ENCODE measurements around the gene METTL16. TPM values are rescaled to one million over a fixed set of nuclear protein-coding genes. Genes with fewer than 3 reads are reported as not detected.

Gene METTL16
- total and polyA plus RNA-seq, 9 of the 15 experiments (the other 6 are each of a cell fraction or from before 2014, with no cell fraction given): 12.1 to 30.5 (median 19.8) TPM

DNA sequence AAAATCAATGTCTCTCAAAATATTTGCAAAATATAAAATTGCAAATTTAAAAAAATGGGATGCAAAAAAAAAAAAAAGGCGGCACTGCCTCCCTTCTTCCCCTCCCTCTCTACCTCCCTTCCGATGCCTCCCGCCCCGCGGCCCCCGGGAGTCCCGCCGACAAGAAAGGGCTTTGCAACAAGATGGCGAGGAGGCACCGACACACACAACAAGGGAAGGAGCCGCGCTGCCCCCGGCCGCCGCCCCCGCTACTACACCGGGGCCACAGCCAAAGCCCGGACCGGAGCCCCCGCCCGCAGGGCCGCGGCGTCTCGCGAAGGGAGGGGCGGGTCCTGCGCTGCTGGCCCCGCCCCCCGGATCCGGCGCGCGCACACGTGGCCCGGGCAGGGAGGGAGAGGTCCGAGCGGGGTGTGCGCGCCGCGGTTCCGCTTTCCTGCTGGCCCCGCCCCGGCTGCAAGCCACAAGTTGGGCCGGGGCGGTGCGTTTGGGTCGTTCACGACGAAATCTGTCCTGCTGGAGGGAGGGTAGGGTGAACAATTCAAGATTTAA is 110.7 kb downstream of the METTL16 start, which contains the start of gene MNT (continued):
- TF ChIP-seq, protein P1, sequence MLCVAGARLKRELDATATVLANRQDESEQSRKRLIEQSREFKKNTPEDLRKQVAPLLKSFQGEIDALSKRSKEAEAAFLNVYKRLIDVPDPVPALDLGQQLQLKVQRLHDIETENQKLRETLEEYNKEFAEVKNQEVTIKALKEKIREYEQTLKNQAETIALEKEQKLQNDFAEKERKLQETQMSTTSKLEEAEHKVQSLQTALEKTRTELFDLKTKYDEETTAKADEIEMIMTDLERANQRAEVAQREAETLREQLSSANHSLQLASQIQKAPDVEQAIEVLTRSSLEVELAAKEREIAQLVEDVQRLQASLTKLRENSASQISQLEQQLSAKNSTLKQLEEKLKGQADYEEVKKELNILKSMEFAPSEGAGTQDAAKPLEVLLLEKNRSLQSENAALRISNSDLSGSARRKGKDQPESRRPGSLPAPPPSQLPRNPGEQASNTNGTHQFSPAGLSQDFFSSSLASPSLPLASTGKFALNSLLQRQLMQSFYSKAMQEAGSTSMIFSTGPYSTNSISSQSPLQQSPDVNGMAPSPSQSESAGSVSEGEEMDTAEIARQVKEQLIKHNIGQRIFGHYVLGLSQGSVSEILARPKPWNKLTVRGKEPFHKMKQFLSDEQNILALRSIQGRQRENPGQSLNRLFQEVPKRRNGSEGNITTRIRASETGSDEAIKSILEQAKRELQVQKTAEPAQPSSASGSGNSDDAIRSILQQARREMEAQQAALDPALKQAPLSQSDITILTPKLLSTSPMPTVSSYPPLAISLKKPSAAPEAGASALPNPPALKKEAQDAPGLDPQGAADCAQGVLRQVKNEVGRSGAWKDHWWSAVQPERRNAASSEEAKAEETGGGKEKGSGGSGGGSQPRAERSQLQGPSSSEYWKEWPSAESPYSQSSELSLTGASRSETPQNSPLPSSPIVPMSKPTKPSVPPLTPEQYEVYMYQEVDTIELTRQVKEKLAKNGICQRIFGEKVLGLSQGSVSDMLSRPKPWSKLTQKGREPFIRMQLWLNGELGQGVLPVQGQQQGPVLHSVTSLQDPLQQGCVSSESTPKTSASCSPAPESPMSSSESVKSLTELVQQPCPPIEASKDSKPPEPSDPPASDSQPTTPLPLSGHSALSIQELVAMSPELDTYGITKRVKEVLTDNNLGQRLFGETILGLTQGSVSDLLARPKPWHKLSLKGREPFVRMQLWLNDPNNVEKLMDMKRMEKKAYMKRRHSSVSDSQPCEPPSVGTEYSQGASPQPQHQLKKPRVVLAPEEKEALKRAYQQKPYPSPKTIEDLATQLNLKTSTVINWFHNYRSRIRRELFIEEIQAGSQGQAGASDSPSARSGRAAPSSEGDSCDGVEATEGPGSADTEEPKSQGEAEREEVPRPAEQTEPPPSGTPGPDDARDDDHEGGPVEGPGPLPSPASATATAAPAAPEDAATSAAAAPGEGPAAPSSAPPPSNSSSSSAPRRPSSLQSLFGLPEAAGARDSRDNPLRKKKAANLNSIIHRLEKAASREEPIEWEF (CRISPR knock-in tag; IDR thresholded peaks at IDR 0.05): no peak
- TF ChIP-seq ZNF717 (CRISPR knock-in tag; IDR thresholded peaks at IDR 0.05) (no peak), ZNF764 (CRISPR knock-in tag; IDR thresholded peaks at IDR 0.05; ENCODE audit: low read depth) (no peak), NCOA1 (IDR thresholded peaks at IDR 0.05; ENCODE audit: low read depth) (no peak), PHF8 (IDR thresholded peaks at IDR 0.05; ENCODE audit: borderline replicate concordance, low read length) (peak; percentile 58; the same call in 1 of the 2 replicates), YY1 (IDR thresholded peaks at IDR 0.05; ENCODE audit: borderline replicate concordance in 1 of 3, control insufficient read depth in 1 of 3, extremely low read depth in 1 of 3, insufficient read depth in 3 of 3, insufficient read length in 1 of 3, insufficient replicate concordance in 2 of 3, low read depth in 1 of 3, low read length in 2 of 3) (peak; percentile 61 to 94 (median 88)), MCM5 (IDR thresholded peaks at IDR 0.05; ENCODE audit: low read depth) (no peak), SRSF7 (optimal IDR thresholded peaks at IDR 0.05; ENCODE audit: low read depth, low read length) (no peak), HMG20B (CRISPR knock-in tag; IDR thresholded peaks at IDR 0.05) (no peak), SUPT5H (IDR thresholded peaks at IDR 0.05) (peak; percentile 61), SRF (CRISPR knock-in tag; IDR thresholded peaks at IDR 0.05) (no peak), POLR2AphosphoS5 (IDR thresholded peaks at IDR 0.05; ENCODE audit: control insufficient read depth, insufficient read depth, low read depth, low read length) (peak; percentile 67; the same call in 1 of the 2 replicates), CBX1 (IDR thresholded peaks at IDR 0.05; ENCODE audit: low read depth) (0 out of 2 replicates have a peak, but pooled peaks have one; percentile 32), REST (IDR thresholded peaks at IDR 0.05; ENCODE audit: borderline replicate concordance) (0 out of 2 replicates have a peak, but pooled peaks have one; percentile 16), REST (CRISPR knock-in tag; IDR thresholded peaks at IDR 0.05; ENCODE audit: low read depth) (no peak)

All from K562 (cell line).